ES-I3 (cell line): Measurements from ENCODE around the gene SEPTIN8.
A peak's percentile ranks its signal among the peaks of the same experiment; 100 is the strongest.
"Not testable (repeated sequence)": the region's sequence is repeated elsewhere in the genome, so short reads cannot be mapped to it uniquely, and the experiment has no call there.

Source experiments
- H3K36me3 ChIP-seq: 2 replicates; pipeline ENCODE4 v1.6.1; 2013; ENCODE audit warnings: mild to moderate bottlenecking, low read length, control low read depth, moderate library complexity; ENCODE audit not compliant: insufficient read depth
- H3K4me1 ChIP-seq: 2 replicates; pipeline ENCODE4 v1.6.1; 2013; ENCODE audit warnings: mild to moderate bottlenecking, control low read depth, low read length; ENCODE audit not compliant: insufficient read depth
- H3K9ac ChIP-seq: 2 replicates; pipeline ENCODE4 v1.6.1; 2013; ENCODE audit warnings: low read depth, mild to moderate bottlenecking, low read length, moderate library complexity
- H3K9me3 ChIP-seq: 2 replicates; pipeline ENCODE4 v1.6.1; 2013; ENCODE audit warnings: mild to moderate bottlenecking, low read length, moderate library complexity; ENCODE audit not compliant: control insufficient read depth, insufficient read depth

SEPTIN8 gene

GRCh38 chr5:132816554-132816953 is 39.5 kb upstream of the SEPTIN8 start:
- H3K4me1 ChIP-seq, result no peaks in the 10 kb centered on the region
- no peaks in the 10 kb centered on the region for H3K36me3 ChIP-seq
- H3K9me3 ChIP-seq, result no peaks in the 10 kb centered on the region
- no peak overlapping the region for H3K9ac ChIP-seq

GRCh38 chr5:132816083-132816482 is 39.0 kb upstream of the SEPTIN8 start:
- no peaks in the 10 kb centered on the region for H3K9me3 ChIP-seq
- H3K9ac ChIP-seq, result no peak overlapping the region

GRCh38 chr5:132815454-132815853 is 38.4 kb upstream of the SEPTIN8 start:
- Histone ChIP-seq H3K9ac (no peak overlapping the region), H3K9me3 (no peaks in the 10 kb centered on the region), H3K4me1 (no peaks in the 10 kb centered on the region), H3K36me3 (no peaks in the 10 kb centered on the region)

More at GRCh38 chr5:132816083-132816482, 39.0 kb upstream of the SEPTIN8 start:
- no peaks in the 10 kb centered on the region for H3K4me1 ChIP-seq
- no peaks in the 10 kb centered on the region for H3K36me3 ChIP-seq

GRCh38 chr5:132814503-132815294 is 37.7 kb upstream of the SEPTIN8 start:
- no peaks in the 10 kb centered on the region for H3K4me1 ChIP-seq
- no peaks in the 10 kb centered on the region for H3K9me3 ChIP-seq
- H3K9ac ChIP-seq, result peak overlapping the region; percentile 55; the same call in 1 of the 2 replicates
- no peaks in the 10 kb centered on the region for H3K36me3 ChIP-seq

GRCh38 chr5:132813599-132814502 is 36.8 kb upstream of the SEPTIN8 start:
- H3K4me1 ChIP-seq, result no peaks in the 10 kb centered on the region
- no peaks in the 10 kb centered on the region for H3K36me3 ChIP-seq
- no peaks in the 10 kb centered on the region for H3K9me3 ChIP-seq
- H3K9ac ChIP-seq, result peak overlapping the region; percentile 55

- no peaks in the 10 kb centered on the region for H3K9me3 ChIP-seq
- no peaks in the 10 kb centered on the region for H3K36me3 ChIP-seq
- H3K4me1 ChIP-seq, result no peaks in the 10 kb centered on the region
- H3K9ac ChIP-seq, result peak within 1 kb of the TSS; percentile 55
Measured at GRCh38 chr5:132812781-132813598, 36.0 kb upstream of the SEPTIN8 start, which contains the start of gene SOWAHA. Gene SOWAHA, plus strand, starts transcription at chr5:132813302. Its CDS starts 320 bp downstream, at chr5:132813622.

GRCh38 chr5:132812123-132812765 is 35.2 kb upstream of the SEPTIN8 start:
- no peaks in the 10 kb centered on the region for H3K4me1 ChIP-seq
- no peaks in the 10 kb centered on the region for H3K9me3 ChIP-seq
- no peaks in the 10 kb centered on the region for H3K36me3 ChIP-seq
- H3K9ac ChIP-seq, result peak overlapping the region; percentile 17; the same call in 1 of the 2 replicates

- H3K36me3 ChIP-seq, result no peaks in the 10 kb centered on the region
- no peaks in the 10 kb centered on the region for H3K9me3 ChIP-seq
- H3K9ac ChIP-seq, result no peak overlapping the region
- H3K4me1 ChIP-seq, result peaks cover 4% of the 10 kb centered on the region
Measured at GRCh38 chr5:132810605-132811004, 33.6 kb upstream of the SEPTIN8 start.

GRCh38 chr5:132808866-132809265 is 31.8 kb upstream of the SEPTIN8 start:
- Histone ChIP-seq H3K4me1 (peaks cover 4% of the 10 kb centered on the region), H3K9ac (no peak overlapping the region), H3K9me3 (no peaks in the 10 kb centered on the region), H3K36me3 (no peaks in the 10 kb centered on the region)

- Histone ChIP-seq H3K36me3 (no peaks in the 10 kb centered on the region), H3K4me1 (peaks cover 4% of the 10 kb centered on the region), H3K9ac (no peak overlapping the region), H3K9me3 (no peaks in the 10 kb centered on the region)
Measured at GRCh38 chr5:132808448-132808847, 31.4 kb upstream of the SEPTIN8 start.

- H3K9me3 ChIP-seq, result no peaks in the 10 kb centered on the region
- H3K4me1 ChIP-seq, result peaks cover 4% of the 10 kb centered on the region
- H3K9ac ChIP-seq, result no peak overlapping the region
- no peaks in the 10 kb centered on the region for H3K36me3 ChIP-seq
Measured at GRCh38 chr5:132807163-132807838, 30.3 kb upstream of the SEPTIN8 start.

GRCh38 chr5:132806804-132807162 is 29.7 kb upstream of the SEPTIN8 start:
- not testable (repeated sequence) for H3K9ac ChIP-seq, H3K4me1 ChIP-seq, H3K9me3 ChIP-seq, H3K36me3 ChIP-seq

- not testable (repeated sequence) for H3K9ac ChIP-seq, H3K4me1 ChIP-seq, H3K9me3 ChIP-seq, H3K36me3 ChIP-seq
Measured at GRCh38 chr5:132805872-132806271, 28.8 kb upstream of the SEPTIN8 start.
